GM19328 (cell line): ENCODE measurements around the gene PLEKHA1.
A peak's percentile ranks its signal among the peaks of the same experiment; 100 is the strongest.

ENCODE experiments used
- ATAC-seq: cut with Tn5 transposase; IDR thresholded peaks from one replicate; pipeline ENCODE4 v1.9.1; 2021; ENCODE audit warnings: mild to moderate bottlenecking, moderate library complexity; ENCODE audit not compliant: unreplicated experiment

Gene PLEKHA1

DNA sequence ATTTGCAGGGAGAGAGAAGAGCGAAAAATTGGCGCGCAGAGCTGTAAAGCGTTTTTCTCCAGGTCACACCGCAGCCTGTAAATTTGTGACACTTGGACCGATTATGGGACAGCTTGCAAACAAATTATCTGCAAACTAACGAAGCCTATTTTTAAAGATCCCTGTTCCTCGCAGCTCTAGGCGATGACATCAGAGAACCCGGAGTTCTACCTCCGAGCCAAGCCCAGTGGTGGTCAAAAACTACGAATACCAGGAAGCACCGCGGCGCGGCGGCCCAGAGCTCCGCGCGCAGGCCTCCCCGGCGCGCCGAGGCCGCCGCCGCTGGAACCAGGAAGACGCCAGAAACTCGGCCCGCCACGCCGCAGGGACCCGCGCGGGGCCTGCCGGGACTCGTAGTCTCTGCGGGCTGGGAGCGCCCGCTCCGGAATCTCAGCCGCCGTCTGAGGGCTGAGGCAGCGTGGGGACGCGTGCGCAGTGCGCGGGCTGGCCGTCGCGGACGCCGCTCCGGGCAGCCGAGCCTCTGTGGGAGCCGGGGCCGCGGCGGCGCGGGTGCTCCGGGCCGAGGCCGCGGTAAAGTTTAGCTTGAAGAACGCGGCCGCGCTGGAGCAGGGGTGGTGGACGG lies at the start of gene PLEKHA1:
Gene PLEKHA1 (plus strand): TSS at position 472 of the 622 bp plus-strand sequence. CDS start 18,493 bp downstream, outside the sequence.
- ATAC-seq = peak; percentile 87

DNA sequence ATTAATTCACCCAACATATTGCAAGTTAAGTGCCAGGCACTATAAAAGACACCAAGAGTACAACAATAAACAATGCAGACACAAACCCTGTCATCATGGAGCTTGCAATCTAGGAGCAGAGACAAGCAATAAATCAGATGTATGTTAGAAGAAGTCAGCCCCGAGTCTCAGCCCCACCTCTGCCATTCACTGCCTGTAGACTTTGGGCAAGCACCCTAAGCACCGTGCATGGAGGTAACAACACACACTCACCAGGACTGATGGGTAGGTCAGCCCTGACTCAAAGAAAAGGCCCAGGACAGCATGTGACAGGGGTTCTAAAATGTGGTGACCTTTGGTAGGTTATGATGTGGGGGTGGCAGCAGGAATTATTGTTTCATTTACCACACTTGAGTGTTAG lies 49.3 kb upstream of the PLEKHA1 start:
- no peak for ATAC-seq

DNA sequence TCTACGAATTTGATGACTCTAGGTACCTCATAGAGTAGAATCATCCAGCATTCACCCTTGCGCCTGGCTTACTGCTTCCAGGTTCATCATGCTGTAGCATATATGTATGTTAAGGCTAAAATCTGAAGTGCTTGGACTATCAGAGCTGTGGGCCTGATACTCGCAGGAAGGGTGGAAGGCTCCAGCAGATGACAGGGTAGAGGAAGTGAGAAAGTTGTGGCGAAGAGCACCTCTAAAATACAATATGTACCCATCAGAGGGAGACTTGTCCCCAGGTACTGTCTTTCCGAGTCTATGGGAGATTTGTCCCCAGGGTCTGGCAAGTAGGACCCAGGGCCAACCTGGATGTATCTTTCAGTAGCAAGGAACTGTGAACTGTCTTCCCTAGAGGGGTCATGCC lies 48.1 kb upstream of the PLEKHA1 start:
- ATAC-seq = no peak

GRCh38 chr10:122326806-122327205 lies 47.7 kb upstream of the PLEKHA1 start:
- no peak for ATAC-seq

DNA sequence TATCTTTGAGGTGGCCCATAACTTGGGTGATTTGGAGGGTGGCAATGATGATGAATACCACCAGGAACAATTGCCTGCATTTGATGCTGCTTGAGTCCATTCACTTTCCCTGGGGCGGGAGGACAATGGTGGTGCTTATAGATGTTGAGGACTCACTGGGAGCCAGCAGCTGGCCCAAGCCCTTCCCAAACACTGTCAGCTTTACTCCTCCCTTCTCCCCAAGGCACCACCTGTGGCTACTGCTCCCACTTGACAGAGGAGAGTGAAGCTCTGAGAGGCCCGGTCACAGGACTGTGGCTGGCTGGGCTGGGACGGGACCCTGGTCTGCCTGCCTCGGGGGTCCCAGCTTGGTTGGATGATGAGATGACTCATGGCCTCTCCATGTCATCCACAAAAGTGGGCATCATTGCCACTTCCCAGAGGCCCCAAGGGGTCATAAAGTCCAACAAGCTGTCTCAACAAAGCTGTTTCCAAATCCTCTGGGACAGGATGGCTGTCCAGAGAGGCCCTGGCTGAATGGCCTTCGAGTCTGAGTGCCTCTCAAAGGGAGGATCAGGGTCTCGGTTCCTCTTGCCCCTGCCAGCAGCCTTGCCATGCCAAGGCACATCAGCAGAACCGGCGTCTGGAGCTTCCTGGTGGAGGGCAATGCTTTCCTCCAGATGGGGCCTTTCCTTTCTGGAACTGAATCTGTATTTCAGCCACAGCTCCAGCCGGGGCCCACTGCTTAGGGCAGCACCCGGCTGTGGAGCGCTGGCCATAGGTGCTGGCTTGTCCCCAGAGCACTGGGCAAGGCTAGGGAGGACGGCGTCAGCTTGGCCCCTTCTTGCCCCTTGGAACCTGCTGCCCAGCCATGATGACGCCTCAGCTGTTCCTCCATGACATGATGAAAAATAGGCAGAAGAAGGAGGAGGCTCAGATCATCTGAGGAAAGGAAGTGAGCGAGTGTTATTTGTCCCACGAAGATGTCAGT lies 47.0 kb upstream of the PLEKHA1 start:
- ATAC-seq = no peak

DNA sequence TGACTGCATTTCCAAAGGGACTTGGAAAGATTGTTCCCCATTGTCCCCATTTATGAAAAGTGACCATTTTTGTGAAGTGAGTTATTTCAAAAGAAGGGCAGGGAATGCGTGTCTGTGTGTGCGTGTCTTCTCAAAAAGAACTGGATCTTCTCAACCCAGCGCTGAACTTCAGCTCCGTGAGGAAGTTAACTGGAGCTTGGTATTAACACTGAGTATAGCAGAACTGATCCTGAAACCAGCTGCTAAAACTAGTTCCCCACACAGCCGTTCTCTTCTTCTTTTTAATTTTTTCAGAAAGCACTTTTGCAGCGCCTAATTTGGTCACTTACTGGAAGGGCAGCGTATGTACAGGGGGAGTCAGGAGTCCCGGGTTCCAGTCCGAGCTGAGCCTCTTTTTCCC lies 45.8 kb upstream of the PLEKHA1 start:
- no peak for ATAC-seq

- ATAC-seq = no peak
These were observed 45.1 kb upstream of the PLEKHA1 start for GRCh38 chr10:122329416-122329815.

DNA sequence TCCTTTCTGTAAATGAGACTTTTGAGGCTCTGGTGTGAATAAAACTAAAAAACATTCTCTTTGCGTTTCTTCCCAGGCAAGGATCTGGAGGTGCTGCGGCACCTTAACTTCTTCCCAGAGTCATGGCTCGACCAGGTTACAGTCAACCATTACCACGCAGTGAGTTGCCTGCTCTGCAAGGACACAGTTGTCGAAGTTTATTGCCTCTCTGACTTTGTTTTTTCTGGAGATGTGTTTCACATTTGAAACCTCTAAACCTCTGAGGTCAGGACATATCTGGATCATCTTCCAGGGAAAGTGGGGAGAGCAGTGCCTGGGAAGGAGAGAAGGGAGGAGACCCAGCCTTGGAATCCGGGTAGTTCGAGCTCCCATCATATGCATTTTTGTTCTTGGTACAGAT lies 43.4 kb upstream of the PLEKHA1 start:
- no peak for ATAC-seq

DNA sequence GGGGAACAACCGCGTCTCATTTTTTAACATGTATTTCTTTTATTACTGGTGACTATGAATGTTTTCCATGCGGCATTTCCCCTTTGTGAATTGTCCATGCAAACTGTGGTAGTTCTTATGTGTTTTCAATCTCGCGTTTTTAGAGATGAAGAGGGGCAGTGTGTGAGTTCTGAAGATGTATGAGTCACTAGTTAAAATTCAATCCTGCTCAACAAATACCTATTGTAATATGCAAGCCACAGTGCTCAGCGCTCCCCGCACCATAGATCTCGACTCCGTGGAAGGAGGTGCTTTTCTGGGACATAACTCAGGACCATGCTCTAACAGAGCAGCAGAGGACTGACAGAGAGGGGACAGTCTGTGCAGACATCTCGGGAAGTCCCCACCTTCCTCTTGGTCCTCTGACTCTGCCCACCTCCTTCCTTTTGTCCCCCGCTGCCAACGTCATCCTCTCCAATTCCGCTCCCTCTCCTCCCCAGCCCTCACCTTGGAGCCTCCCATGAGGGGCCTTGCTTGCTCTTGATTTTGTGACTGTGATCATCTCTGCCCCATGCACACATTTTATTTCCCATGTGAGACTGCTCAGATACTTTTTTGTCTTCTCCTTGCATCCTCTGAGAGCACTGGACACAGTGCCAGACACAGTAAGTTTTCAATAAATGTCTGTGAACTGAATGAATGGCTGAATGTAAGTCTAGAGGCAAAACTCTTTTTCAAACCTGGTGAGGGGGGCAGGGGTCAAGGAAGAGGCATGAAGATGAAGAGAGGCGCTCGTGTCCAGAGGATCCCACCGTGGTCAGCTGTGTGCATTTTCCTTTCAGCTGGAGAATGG lies 42.7 kb upstream of the PLEKHA1 start:
- ATAC-seq = no peak

DNA sequence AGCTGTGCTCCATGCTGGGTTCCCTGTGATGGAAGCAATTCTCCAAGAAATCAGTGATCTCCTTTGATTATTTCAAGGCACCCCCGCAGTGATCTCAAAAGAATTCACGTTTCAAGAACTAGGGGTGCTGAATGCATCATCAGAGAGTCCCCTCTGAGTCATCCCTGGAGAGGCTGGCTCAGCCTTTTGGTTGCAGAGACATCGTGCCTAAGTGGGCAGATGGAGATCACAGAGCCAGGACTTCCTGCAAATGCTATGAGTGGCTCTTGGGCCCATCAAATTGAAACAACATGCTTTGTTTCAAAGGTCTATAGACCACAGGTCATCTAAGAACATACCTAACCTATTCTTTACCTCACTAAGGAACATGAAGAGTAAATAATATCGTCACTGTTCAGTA lies 41.5 kb upstream of the PLEKHA1 start:
- no peak for ATAC-seq

GRCh38 chr10:122336332-122336731 lies 38.2 kb upstream of the PLEKHA1 start:
- no peak for ATAC-seq

GRCh38 chr10:122336961-122337360 lies 37.5 kb upstream of the PLEKHA1 start:
- ATAC-seq = no peak

DNA sequence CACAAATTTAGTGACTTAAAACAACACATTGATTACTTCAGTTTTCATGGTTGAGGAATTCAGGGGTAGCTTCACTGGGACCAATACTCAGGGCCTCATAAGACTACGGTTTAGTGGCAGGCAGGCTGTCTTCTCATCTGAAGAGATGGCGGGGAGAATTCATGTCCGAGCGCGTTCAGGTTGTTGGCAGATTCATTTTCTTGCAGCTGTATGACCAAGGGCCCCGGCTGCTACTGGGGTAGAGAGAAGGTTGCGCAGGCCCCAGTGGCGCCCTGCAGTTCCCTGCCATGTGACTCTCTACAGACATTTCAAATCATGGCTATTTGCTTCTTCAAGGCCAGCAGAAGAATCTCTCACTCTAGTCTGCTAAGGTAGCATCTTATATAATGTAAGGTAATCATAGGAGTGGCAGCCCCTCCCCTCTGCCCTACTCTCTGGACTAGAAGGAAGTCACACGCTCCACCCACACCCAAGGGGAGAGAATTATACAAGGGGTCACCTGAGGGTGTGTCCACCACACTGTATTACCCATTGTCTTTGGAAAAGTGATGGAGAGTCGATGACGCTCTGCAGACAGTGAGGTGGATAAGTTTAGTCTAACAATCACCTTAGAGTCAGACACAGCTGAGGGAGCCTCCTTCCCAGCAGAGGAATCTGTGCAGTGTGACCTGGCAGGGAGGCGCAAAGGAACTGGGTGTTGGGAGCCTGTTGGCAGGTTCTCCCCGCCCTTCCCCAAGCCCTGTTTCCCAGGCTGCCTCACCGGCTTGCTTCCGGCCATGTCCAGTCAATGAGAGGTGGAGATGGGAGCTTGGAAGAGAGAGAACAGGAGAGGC lies 35.7 kb upstream of the PLEKHA1 start:
- no peak for ATAC-seq

GRCh38 chr10:122341141-122341810 lies 33.2 kb upstream of the PLEKHA1 start:
- no peak for ATAC-seq

DNA sequence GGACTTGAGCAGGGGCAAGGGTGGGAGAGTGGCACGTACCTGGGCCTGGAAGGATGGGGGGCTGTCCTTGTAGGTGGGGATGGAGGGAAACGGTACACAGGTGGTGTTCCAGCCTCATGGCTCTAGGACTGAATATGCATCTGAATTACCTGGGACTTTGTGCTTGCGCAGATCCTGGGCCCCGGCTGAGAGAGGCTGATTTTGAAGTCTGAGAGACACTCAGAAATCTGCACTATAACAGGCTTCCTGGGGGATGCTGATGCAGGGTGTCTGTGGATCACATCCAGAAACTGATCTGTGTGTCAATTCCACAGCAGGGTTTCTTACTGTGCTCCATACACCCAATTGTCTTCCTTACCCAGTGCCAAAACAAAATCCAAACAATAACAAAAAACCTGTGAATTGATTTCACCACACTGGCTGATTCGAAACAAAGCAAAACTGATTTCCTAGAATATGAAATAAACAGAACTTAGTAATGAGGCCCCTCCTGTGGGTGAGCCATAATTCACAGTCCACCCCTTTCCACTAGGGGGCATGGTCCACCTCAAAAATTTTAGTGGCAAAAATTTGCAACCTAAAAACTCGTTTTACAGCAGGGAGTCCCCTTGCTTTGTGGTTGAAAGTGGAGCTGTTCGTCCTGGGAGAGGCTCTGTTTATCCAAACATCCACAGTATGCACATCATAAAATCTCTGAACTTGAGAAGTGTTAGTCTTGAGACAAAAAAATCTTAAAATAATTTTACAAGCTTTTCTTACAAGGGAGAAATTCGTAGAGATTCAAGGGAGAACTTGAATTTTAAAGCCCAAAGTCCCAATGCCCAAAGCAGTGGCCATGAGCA lies 32.0 kb upstream of the PLEKHA1 start:
- ATAC-seq = no peak

GRCh38 chr10:122343135-122343800 lies 31.2 kb upstream of the PLEKHA1 start:
- ATAC-seq = no peak

- ATAC-seq = no peak
These were observed 30.6 kb upstream of the PLEKHA1 start for GRCh38 chr10:122343936-122344335.

DNA sequence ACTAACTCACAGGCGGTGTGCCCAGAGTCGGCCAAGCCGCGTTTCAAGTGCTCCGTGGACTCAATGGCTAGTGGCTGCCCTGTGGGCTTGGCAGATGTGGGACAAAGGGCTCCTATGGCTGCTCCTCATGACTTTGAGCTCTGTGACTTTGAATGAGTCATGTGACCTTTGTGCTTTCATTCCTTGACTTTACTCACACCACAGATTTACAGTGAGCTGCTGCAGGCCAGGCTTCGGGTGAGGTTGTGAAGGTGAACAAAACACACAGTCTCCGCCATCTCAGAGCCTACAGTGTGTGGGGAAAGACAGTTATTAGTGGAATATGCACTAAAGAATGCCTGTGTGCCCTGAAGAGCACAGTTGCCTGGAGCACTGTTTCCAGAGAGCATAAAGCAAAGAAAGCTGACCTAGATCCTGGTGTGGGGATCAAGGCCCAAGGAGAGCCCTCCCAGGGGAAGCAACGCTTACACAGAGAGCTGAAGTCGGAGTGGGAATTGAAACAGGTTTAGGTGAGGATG lies 29.7 kb upstream of the PLEKHA1 start:
- no peak for ATAC-seq
